GM12878 (cell line): Measurements from ENCODE around the gene TM7SF2. TPM values are rescaled to one million over a fixed set of nuclear protein-coding genes. Genes with fewer than 3 reads are reported as not detected.

Experiments used
- ATAC-seq: fragments of 200-7000 bp; cut with Tn5 transposase; 3 replicates; pipeline ENCODE4 v1.9.1; 2020; ENCODE audit warnings: mild to moderate bottlenecking, moderate library complexity
- BruUV-seq: library from RNA; stranded (reverse); fragments of 400-500 nt; replicated peaks from 2 replicates; lab custom pipeline; 2021; lab: Mats Ljungman, UMichigan
- CTCF ChIA-PET: fragments of 300-600 bp; sonication (Branson Sonifier 250); formaldehyde crosslinking; extraction: SDS; loops from one replicate; lab custom pipeline; 2021; ENCODE audit warnings: inconsistent platforms; lab: Yijun Ruan, JAX
- POLR2A ChIA-PET: fragments of 350-600 bp; formaldehyde crosslinking; extraction: SDS; loops from one replicate; lab custom pipeline; 2021; ENCODE audit warnings: inconsistent platforms; lab: Charles Lee
- RAD21 ChIA-PET: fragments of 300-600 bp; sonication (Branson Sonifier 250); formaldehyde crosslinking; loops from one replicate; lab custom pipeline; 2023; ENCODE audit warnings: antibody characterized with exemption; ENCODE audit not compliant: unreplicated experiment; lab: Charles Lee
- SMC1A ChIA-PET: fragments of 300-600 bp; sonication (Branson Sonifier 250); formaldehyde crosslinking; loops from one replicate; lab custom pipeline; 2023; ENCODE audit not compliant: unreplicated experiment, uncharacterized antibody; lab: Charles Lee
- DNase-seq: peaks from one replicate; pipeline ENCODE4 v3.0.0-alpha.2; 2011; ENCODE audit warnings: low read depth, low spot score
- FAIRE-seq: peaks from 3 replicates; lab custom pipeline; 2011; peaks lifted over from hg19 to GRCh38; lab: Jason Lieb, UNC
- H2AFZ ChIP-seq: 2 replicates; pipeline ENCODE4 v1.6.0; 2011; ENCODE audit warnings: low read depth, low read length, control low read depth; ENCODE audit not compliant: control insufficient read depth
- H3K27ac ChIP-seq: 2 replicates; pipeline ENCODE4 v1.5.1; 2011; ENCODE audit warnings: control low read depth; ENCODE audit not compliant: control insufficient read depth, insufficient read depth
- H3K27me3 ChIP-seq, 2 experiments: replicated peaks in 1 of 2; 2 replicates each; pipeline versions ENCODE4 v1.6.0 to v1.6.1; 2011; ENCODE audit warnings: low read length in 1 of 2; ENCODE audit not compliant: control insufficient read depth in 2 of 2, insufficient read depth in 2 of 2
- H3K36me3 ChIP-seq, 2 experiments: 2 replicates each; pipeline ENCODE4 v1.5.1; 2011; ENCODE audit warnings: low read length in 1 of 2; ENCODE audit not compliant: control insufficient read depth in 2 of 2, insufficient read depth in 2 of 2
- H3K4me1 ChIP-seq: 2 replicates; pipeline ENCODE4 v1.6.1; 2011; ENCODE audit warnings: mild to moderate bottlenecking, low read length, moderate library complexity, mixed read lengths; ENCODE audit not compliant: control insufficient read depth, insufficient read depth
- H3K4me2 ChIP-seq: 2 replicates; pipeline ENCODE4 v1.6.0; 2011; ENCODE audit warnings: control low read depth; ENCODE audit not compliant: control insufficient read depth, insufficient read depth
- H3K4me3 ChIP-seq: fragments of 200-600 bp; sonication (generic); 2 replicates; pipeline ENCODE4 v1.5.1; 2016
- H3K79me2 ChIP-seq: 2 replicates; pipeline ENCODE4 v1.6.0; 2011; ENCODE audit warnings: low read length; ENCODE audit not compliant: control insufficient read depth, insufficient read depth
- H3K9ac ChIP-seq: 2 replicates; pipeline ENCODE4 v1.8.0; 2011; ENCODE audit warnings: low read length, control low read depth, mixed read lengths; ENCODE audit not compliant: control insufficient read depth, insufficient read depth
- H3K9me3 ChIP-seq: replicated peaks from 3 replicates; pipeline ENCODE4 v1.5.1; 2011; ENCODE audit warnings: mild to moderate bottlenecking, low read length; ENCODE audit not compliant: control insufficient read depth, insufficient read depth
- H4K20me1 ChIP-seq: 2 replicates; pipeline ENCODE4 v1.6.0; 2011; ENCODE audit not compliant: control insufficient read depth, insufficient read depth
- BCLAF1 ChIP-seq: fragments of 450-650 bp; IDR thresholded peaks from 2 replicates; pipeline ENCODE4 v1.6.1; 2017; ENCODE audit warnings: antibody characterized with exemption, mild to moderate bottlenecking, moderate library complexity
- BMI1 ChIP-seq: fragments of 450-650 bp; IDR thresholded peaks from 2 replicates; pipeline ENCODE4 v1.6.1; 2016; ENCODE audit warnings: mild to moderate bottlenecking, moderate library complexity, borderline replicate concordance
- GABPA ChIP-seq: IDR thresholded peaks from 2 replicates; pipeline ENCODE4 v1.6.1; 2014; ENCODE audit warnings: antibody characterized with exemption, low read depth, mild to moderate bottlenecking, inconsistent platforms
- HCFC1 ChIP-seq: fragments of 150-350 bp; IDR thresholded peaks from 2 replicates; pipeline ENCODE4 v1.6.1; 2014; ENCODE audit warnings: low read length
- POLR2A ChIP-seq: IDR thresholded peaks from 2 replicates; pipeline ENCODE4 v1.6.1; 2011; ENCODE audit warnings: low read depth, mild to moderate bottlenecking, low read length
- POLR2AphosphoS2 ChIP-seq: IDR thresholded peaks from 2 replicates; pipeline ENCODE4 v1.6.1; 2011; ENCODE audit warnings: low read depth, mild to moderate bottlenecking, low read length, improper control_type of control experiment, moderate library complexity
- RAD21 ChIP-seq: IDR thresholded peaks from 2 replicates; pipeline ENCODE4 v1.6.1; 2011; ENCODE audit warnings: mild to moderate bottlenecking, low read depth, low read length, moderate library complexity; ENCODE audit not compliant: insufficient read depth
- RAD51 ChIP-seq: fragments of 450-650 bp; IDR thresholded peaks from 2 replicates; pipeline ENCODE4 v1.6.1; 2016; ENCODE audit warnings: moderate library complexity, mild to moderate bottlenecking, inconsistent platforms
- SMAD5 ChIP-seq: IDR thresholded peaks from 2 replicates; pipeline ENCODE4 v1.6.1; 2016; ENCODE audit warnings: antibody characterized with exemption, low read depth
- SUPT20H ChIP-seq: IDR thresholded peaks from 2 replicates; pipeline ENCODE4 v1.6.1; 2011; ENCODE audit warnings: low read depth, mild to moderate bottlenecking, low read length, moderate library complexity, borderline replicate concordance; ENCODE audit not compliant: control insufficient read depth
- TCF7 ChIP-seq: IDR thresholded peaks from 2 replicates; pipeline ENCODE4 v1.6.1; 2014; ENCODE audit warnings: antibody characterized with exemption, borderline replicate concordance
- WGBS: methylation state at CpG from one replicate; pipeline ENCODE4 v1.1.6; 2016; ENCODE audit warnings: low lambda C conversion rate; ENCODE audit not compliant: insufficient replicate concordance, insufficient coverage; ENCODE audit errors: missing lambda C conversion rate; 5-methylcytosine and 5-hydroxymethylcytosine counted together
- in situ Hi-C: fragments of 300-500 bp; cut with MboI; formaldehyde crosslinking; loops from 9 replicates; pipeline ENCODE4 v1.14.3; 2018; ENCODE audit warnings: mixed read lengths
- intact Hi-C: fragments of 100-400 bp; cut with micrococcal nuclease; formaldehyde crosslinking; loops from one replicate; pipeline ENCODE4 v1.14.2; 2022; ENCODE audit not compliant: unreplicated experiment
- polyA plus RNA-seq, 11 experiments: library from polyadenylated mRNA; depleted of rRNA in 4 of 11; unstranded in 6 of 11; stranded (reverse) in 5 of 11; fragments of >200 nt; fragmentation: Nextera tagmentation in 4 of 11; fragmentation: Illumina TruSeq in 1 of 11; extraction: Ambion mirVana in 4 of 11; extraction: Trizol in 1 of 11; gene quantifications; 1 replicate in 1 of 11; 2 replicates in 10 of 11; pipeline versions ENCODE4 v1.2.1 to v1.2.3, GENCODE V29; 2011 to 2016; ENCODE audit warnings: inconsistent platforms in 2 of 11, missing spikeins in 2 of 11, low read depth in 1 of 11
- total RNA-seq, 4 experiments: library from RNA; depleted of rRNA in 3 of 4; stranded (reverse); fragments of >200 nt in 3 of 4; fragmentation: Illumina TruSeq in 1 of 4; extraction: Trizol in 1 of 4; gene quantifications; 2 replicates each; pipeline versions ENCODE4 v1.2.1 to v1.2.3, GENCODE V29; 2013 to 2021
- TF ChIP-seq, protein P1 (sequence below): IDR thresholded peaks from 2 replicates; pipeline ENCODE4 v1.6.1; 2012; ENCODE audit warnings: mild to moderate bottlenecking, low read depth, low read length
- TF ChIP-seq, protein P2 (sequence below): IDR thresholded peaks from 2 replicates; pipeline ENCODE4 v1.6.1; 2011; ENCODE audit warnings: borderline replicate concordance, low read depth, mild to moderate bottlenecking, moderate library complexity, low read length; ENCODE audit not compliant: insufficient read depth, poor library complexity, severe bottlenecking
- TF ChIP-seq, protein P3 (sequence below): fragments of 450-650 bp; IDR thresholded peaks from 2 replicates; pipeline ENCODE4 v1.6.1; 2017; ENCODE audit warnings: low read depth, mild to moderate bottlenecking, moderate library complexity

TM7SF2 gene
- total and polyA plus RNA-seq, 10 of the 15 experiments (the other 5 are each of a cell fraction or from before 2014, with no cell fraction given), result 0.52 to 57.7 (median 20.7) TPM

DNA sequence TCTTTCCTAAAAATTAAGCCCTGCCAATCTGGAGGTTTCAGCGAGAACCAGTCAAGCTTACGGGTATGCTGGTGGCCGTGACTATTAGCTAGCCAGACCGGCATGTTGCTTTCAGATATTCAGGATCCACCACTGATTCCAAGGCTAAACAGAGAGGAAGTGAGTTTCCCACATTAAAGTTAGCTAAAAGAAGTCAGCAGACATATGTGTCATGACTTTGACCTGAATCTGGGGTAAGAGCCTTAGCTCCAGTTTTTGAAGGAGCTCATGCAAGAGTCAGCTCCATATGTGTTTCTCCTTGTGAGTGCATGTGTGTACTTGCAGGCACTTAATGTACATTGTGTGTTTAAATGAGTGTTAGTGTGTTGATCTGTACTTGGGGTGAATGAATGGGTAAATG, 26.2 kb upstream of the TM7SF2 start:
- peak overlapping the region; percentile 68 for H3K4me2 ChIP-seq
- no peak overlapping the region for H2AFZ ChIP-seq
- SMC1A ChIA-PET, result interaction anchor here (0.8 kb wide), 2 partner anchors 9 to 32 kb away, joined by 3 read pairs; partner anchors contain the start of gene ZNHIT2
- peak overlapping the region; percentile 87; the same call in 1 of the 2 replicates for H3K9ac ChIP-seq
- CTCF ChIA-PET, result interaction anchor here (0.8 to 1.5 kb wide), 6 partner anchors 14 to 244 kb away, joined by 3 to 5 read pairs (median 3); partner anchors contain the start of genes FAU, MRPL49 and TM7SF2
- FAIRE-seq, result no peak
- peaks cover 13% of the 10 kb centered on the region for H3K4me1 ChIP-seq
- no peaks in the 10 kb centered on the region for H4K20me1 ChIP-seq
- RAD21 ChIA-PET, result interaction anchor here (1.0 to 1.2 kb wide), 2 partner anchors 8 to 10 kb away, joined by 3 read pairs; no protein-coding TSS in a partner anchor
- no peak overlapping the region for H3K27ac ChIP-seq
- no peaks in the 10 kb centered on the region for H3K9me3 ChIP-seq
- TF ChIP-seq POLR2A (no peak), GABPA (no peak), RAD21 (no peak), POLR2AphosphoS2 (no peak), HCFC1 (no peak), SMAD5 (no peak), TCF7 (no peak), BMI1 (no peak), RAD51 (no peak), BCLAF1 (no peak), SUPT20H (no peak)
- TF ChIP-seq, protein P1, sequence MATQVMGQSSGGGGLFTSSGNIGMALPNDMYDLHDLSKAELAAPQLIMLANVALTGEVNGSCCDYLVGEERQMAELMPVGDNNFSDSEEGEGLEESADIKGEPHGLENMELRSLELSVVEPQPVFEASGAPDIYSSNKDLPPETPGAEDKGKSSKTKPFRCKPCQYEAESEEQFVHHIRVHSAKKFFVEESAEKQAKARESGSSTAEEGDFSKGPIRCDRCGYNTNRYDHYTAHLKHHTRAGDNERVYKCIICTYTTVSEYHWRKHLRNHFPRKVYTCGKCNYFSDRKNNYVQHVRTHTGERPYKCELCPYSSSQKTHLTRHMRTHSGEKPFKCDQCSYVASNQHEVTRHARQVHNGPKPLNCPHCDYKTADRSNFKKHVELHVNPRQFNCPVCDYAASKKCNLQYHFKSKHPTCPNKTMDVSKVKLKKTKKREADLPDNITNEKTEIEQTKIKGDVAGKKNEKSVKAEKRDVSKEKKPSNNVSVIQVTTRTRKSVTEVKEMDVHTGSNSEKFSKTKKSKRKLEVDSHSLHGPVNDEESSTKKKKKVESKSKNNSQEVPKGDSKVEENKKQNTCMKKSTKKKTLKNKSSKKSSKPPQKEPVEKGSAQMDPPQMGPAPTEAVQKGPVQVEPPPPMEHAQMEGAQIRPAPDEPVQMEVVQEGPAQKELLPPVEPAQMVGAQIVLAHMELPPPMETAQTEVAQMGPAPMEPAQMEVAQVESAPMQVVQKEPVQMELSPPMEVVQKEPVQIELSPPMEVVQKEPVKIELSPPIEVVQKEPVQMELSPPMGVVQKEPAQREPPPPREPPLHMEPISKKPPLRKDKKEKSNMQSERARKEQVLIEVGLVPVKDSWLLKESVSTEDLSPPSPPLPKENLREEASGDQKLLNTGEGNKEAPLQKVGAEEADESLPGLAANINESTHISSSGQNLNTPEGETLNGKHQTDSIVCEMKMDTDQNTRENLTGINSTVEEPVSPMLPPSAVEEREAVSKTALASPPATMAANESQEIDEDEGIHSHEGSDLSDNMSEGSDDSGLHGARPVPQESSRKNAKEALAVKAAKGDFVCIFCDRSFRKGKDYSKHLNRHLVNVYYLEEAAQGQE, result no peak
- TF ChIP-seq, protein P2, sequence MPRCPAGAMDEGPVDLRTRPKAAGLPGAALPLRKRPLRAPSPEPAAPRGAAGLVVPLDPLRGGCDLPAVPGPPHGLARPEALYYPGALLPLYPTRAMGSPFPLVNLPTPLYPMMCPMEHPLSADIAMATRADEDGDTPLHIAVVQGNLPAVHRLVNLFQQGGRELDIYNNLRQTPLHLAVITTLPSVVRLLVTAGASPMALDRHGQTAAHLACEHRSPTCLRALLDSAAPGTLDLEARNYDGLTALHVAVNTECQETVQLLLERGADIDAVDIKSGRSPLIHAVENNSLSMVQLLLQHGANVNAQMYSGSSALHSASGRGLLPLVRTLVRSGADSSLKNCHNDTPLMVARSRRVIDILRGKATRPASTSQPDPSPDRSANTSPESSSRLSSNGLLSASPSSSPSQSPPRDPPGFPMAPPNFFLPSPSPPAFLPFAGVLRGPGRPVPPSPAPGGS, result no peak
- TF ChIP-seq, protein P3, sequence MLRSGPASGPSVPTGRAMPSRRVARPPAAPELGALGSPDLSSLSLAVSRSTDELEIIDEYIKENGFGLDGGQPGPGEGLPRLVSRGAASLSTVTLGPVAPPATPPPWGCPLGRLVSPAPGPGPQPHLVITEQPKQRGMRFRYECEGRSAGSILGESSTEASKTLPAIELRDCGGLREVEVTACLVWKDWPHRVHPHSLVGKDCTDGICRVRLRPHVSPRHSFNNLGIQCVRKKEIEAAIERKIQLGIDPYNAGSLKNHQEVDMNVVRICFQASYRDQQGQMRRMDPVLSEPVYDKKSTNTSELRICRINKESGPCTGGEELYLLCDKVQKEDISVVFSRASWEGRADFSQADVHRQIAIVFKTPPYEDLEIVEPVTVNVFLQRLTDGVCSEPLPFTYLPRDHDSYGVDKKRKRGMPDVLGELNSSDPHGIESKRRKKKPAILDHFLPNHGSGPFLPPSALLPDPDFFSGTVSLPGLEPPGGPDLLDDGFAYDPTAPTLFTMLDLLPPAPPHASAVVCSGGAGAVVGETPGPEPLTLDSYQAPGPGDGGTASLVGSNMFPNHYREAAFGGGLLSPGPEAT, result no peak
- no peak for DNase-seq
- POLR2A ChIA-PET, result no interaction called here
- no peaks in the 10 kb centered on the region for H3K27me3 ChIP-seq
- peak overlapping the region; percentile 86; the same call in 1 of the 2 replicates for H3K4me3 ChIP-seq
- intact Hi-C loops, result loop anchor here (2.0 kb wide), 1 partner anchor 73 kb away; no protein-coding TSS in a partner anchor
- H3K79me2 ChIP-seq, result peaks cover 42% of the 10 kb centered on the region
- BruUV-seq, result no TSS peak
- in situ Hi-C loops, result no loop called here
- WGBS, result 82% methylated on average over 4 of the region's 4 CpGs
- no peak for ATAC-seq
- H3K36me3 ChIP-seq, result peaks cover 5 to 15% of the 10 kb centered on the region in 2 experiments
